ENCODE data around the gene ZBED2. TPM values are rescaled to one million over a fixed set of nuclear protein-coding genes. Genes with fewer than 3 reads are reported as not detected.
"Not testable (repeated sequence)": the region's sequence is repeated elsewhere in the genome, so short reads cannot be mapped to it uniquely, and the experiment has no call there.

ZBED2 gene, protein sequence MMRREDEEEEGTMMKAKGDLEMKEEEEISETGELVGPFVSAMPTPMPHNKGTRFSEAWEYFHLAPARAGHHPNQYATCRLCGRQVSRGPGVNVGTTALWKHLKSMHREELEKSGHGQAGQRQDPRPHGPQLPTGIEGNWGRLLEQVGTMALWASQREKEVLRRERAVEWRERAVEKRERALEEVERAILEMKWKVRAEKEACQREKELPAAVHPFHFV
- not detected for total RNA-seq
- long read RNA-seq, donor 1, result 0 reads
- long read RNA-seq, donor 2, result 0 reads

DNA sequence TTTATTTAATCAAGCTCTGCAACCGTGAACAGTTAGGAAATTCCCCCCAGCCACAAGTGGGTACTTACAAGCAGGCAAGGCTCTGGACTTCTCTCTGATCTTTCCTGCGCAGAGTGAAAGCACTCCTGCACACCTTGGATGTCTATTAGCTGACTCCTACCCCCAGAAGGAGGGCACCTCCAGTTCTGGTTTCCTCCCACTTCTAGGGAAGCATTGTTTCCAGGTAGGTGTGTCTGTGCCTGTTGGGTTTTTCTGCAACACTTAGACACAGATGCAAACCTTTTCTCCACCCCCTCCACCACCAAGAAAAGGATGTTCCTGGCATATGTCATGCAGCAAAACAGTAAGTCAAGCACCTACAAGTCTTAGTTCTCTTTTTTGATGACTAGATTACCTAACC, at the start of gene ZBED2:
TSS of gene ZBED2 (minus strand) at position 115 of the 400 bp plus-strand sequence. CDS start 1,145 bp downstream, outside the sequence.
- H3K9me3 ChIP-seq, result no peaks in the 10 kb centered on the region
- intact Hi-C loops (cut with DNase I, micrococcal nuclease), result no loop called here
- ATAC-seq (no peak), DNase-seq (no peak)
- no peaks in the 10 kb centered on the region for H3K4me1 ChIP-seq (ENCODE audit: low read depth)
- no peak within 1 kb of the TSS for H3K4me3 ChIP-seq
- TF ChIP-seq, protein P1, sequence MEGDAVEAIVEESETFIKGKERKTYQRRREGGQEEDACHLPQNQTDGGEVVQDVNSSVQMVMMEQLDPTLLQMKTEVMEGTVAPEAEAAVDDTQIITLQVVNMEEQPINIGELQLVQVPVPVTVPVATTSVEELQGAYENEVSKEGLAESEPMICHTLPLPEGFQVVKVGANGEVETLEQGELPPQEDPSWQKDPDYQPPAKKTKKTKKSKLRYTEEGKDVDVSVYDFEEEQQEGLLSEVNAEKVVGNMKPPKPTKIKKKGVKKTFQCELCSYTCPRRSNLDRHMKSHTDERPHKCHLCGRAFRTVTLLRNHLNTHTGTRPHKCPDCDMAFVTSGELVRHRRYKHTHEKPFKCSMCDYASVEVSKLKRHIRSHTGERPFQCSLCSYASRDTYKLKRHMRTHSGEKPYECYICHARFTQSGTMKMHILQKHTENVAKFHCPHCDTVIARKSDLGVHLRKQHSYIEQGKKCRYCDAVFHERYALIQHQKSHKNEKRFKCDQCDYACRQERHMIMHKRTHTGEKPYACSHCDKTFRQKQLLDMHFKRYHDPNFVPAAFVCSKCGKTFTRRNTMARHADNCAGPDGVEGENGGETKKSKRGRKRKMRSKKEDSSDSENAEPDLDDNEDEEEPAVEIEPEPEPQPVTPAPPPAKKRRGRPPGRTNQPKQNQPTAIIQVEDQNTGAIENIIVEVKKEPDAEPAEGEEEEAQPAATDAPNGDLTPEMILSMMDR (IDR thresholded peaks at IDR 0.05), result no peak
- H3K36me3 ChIP-seq (ENCODE audit: low read depth), result no peaks in the 10 kb centered on the region

DNA sequence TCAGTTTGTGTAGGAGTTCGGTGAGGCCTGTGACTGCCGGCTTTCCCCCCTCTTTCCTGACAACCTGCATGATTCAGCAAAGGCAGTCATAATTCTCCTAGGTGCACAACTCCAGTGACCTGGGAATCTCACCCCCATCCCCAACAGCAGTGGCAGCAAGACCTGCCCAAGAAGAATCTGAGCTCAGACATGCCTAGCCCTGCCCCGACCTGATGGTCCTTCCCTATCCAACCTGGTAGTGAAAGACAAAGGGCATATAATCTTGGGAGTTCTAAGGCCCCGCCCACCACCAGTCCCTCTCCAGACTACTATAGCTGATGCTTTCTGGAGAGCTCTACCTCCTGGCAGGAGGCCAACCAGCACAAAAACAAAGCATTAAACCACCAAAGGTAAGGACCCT, 44.2 kb upstream of the ZBED2 start:
- TF ChIP-seq, protein P1 (IDR thresholded peaks at IDR 0.05), result no peak
- H3K4me3 ChIP-seq, result no peak overlapping the region
- H3K36me3 ChIP-seq (ENCODE audit: low read depth), result no peaks in the 10 kb centered on the region
- ATAC-seq (no peak), DNase-seq (no peak)
- H3K9me3 ChIP-seq, result no peaks in the 10 kb centered on the region
- no peaks in the 10 kb centered on the region for H3K4me1 ChIP-seq (ENCODE audit: low read depth)
- intact Hi-C loops (cut with DNase I, micrococcal nuclease), result no loop called here

DNA sequence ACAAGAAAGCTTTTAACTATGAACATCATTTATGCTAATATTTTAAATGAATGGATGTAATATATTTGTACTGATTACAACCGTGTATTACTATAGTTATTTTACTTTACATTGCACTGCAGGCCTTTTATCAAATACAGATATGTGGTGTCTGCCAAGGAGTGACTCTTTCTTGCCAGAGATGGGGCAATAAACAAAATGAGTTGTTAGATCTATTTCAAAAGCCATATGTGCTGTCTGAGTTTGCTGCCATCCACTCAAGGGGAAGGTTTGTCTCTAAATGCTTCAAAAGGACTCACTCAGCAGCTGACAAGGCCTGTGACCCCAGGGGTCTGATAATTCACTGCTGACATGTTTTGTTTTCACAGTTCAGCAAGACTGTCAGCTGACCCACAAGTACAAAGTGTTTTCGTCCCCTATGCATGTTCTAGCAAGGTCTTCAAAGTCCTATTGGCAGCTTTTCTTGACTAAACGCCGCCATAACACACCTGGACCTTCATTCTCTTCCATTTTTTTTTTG, 41.3 kb upstream of the ZBED2 start:
- H3K9me3 ChIP-seq, result no peaks in the 10 kb centered on the region
- ATAC-seq, result no peak
- H3K4me3 ChIP-seq, result no peak overlapping the region
- intact Hi-C loops (cut with DNase I, micrococcal nuclease), result no loop called here
- TF ChIP-seq, protein P1 (IDR thresholded peaks at IDR 0.05), result no peak
- no peaks in the 10 kb centered on the region for H3K36me3 ChIP-seq (ENCODE audit: low read depth)
- no peaks in the 10 kb centered on the region for H3K4me1 ChIP-seq (ENCODE audit: low read depth)
- DNase-seq, result no peak

DNA sequence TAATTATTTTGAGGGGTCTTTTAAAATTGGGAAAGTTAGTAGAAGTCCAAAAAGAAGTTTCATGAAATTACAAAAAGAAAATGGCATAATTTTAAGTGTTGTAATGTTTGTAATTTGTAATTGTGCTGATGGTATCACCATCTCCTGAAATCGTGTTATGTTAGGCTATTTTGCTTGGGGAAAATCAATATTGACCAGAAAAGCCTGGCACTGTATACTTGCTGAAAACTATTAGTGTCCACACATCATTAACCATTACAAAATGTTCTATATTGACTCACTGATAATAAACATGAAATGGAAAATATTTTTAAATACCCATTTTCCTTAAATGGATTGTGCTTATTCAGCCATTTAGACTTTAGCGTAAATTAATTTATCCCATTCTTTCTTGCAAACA, 40.3 kb upstream of the ZBED2 start:
- intact Hi-C loops (cut with DNase I, micrococcal nuclease), result no loop called here
- TF ChIP-seq, protein P1 (IDR thresholded peaks at IDR 0.05), result no peak

DNA sequence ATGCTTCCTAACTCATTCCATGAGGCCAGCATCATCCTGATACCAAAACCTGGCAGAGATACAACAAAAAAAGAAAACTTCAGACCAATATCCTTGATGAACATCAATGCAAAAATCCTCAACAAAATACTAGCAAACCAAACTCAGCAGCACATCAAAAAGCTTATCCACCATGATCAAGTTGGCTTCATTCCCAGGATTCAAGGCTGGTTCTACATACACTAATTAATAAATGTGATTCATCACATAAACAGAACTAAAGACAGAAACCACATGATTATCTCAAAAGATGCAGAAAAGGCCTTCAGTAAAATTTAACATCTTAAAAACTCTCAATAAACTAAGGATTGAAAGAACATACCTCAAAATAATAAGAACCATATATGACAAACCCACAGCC, 35.5 kb upstream of the ZBED2 start:
- H3K4me1 ChIP-seq (ENCODE audit: low read depth); ATAC-seq; H3K4me3 ChIP-seq; DNase-seq; intact Hi-C loops (cut with DNase I, micrococcal nuclease); H3K36me3 ChIP-seq (ENCODE audit: low read depth): not testable (repeated sequence)
- H3K9me3 ChIP-seq, result peaks cover 12% of the 10 kb centered on the region

More for the DNA sequence above, 40.3 kb upstream of the ZBED2 start:
- DNase-seq (no peak), ATAC-seq (no peak)
- no peak overlapping the region for H3K4me3 ChIP-seq
- no peaks in the 10 kb centered on the region for H3K4me1 ChIP-seq (ENCODE audit: low read depth)
- H3K36me3 ChIP-seq (ENCODE audit: low read depth), result no peaks in the 10 kb centered on the region
- no peaks in the 10 kb centered on the region for H3K9me3 ChIP-seq

DNA sequence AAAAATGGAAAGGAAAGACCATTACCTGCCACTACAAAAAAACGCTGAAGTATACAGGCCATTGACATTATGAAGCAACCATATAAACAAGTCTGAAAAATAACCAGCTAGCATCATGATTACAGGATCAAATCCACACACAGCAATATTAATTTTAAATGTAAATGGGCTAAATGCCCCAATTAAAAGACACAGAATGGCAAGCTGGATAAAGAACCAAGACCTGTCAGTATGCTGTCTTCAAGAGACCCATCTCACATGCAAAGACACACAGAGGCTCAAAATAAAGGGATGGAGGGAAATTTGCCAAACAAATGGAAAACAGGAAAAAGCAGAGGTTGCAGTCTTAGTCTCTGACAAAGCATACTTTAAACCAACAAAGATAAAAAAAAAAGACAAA, 33.9 kb upstream of the ZBED2 start:
- H3K36me3 ChIP-seq (ENCODE audit: low read depth); H3K4me3 ChIP-seq; H3K4me1 ChIP-seq (ENCODE audit: low read depth); ATAC-seq; intact Hi-C loops (cut with DNase I, micrococcal nuclease); DNase-seq: not testable (repeated sequence)
- peaks cover 12% of the 10 kb centered on the region for H3K9me3 ChIP-seq

All from mucosa of descending colon (tissue), 3 donors.